GM18498 (cell line): ENCODE results near the gene ATP13A3.

Experiments
- ATAC-seq: cut with Tn5 transposase; IDR thresholded peaks from one replicate; pipeline ENCODE4 v1.9.1; 2021; ENCODE audit warnings: mild to moderate bottlenecking, moderate library complexity; ENCODE audit not compliant: unreplicated experiment

Gene ATP13A3

DNA sequence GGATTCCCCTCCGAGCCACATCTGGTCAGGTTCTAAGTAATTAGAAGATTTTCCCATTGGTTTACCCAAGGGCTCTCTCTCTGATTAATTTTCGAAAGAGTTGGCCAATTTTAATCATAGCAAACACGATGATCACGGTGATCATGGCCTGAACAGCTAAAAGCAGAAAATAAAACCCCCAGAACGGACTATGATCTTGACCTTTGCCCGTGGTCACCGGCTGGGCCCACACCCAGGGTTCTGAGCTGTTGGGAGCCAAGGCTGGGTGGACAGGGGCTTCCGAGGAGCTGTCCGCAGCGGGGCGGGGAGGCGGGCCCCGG is 90.3 kb downstream of the ATP13A3 start:
- no peak for ATAC-seq

GRCh38 chr3:194395778-194396538 is 90.8 kb downstream of the ATP13A3 start:
- ATAC-seq = no peak

- ATAC-seq = no peak
Observed at GRCh38 chr3:194395212-194395611, 91.6 kb downstream of the ATP13A3 start.

DNA sequence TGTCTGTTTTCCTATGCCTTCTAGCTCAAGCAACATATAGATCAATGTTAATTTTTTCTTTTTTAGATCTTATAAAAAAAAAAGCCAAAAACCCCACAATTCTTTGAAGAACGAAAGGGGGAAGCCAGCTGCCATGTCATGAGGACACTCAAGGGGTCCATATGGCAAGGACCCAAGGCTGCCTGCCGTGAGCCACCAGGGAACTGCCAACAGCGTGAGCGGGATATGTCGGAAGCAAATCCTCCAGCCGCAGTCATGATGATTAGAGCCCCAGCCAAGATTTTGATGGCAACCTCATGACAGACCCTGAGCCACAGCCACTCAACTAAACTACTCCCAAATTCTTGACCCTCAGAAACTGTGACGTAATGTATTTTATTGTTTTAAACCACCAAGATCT is 94.2 kb downstream of the ATP13A3 start:
- ATAC-seq = no peak

DNA sequence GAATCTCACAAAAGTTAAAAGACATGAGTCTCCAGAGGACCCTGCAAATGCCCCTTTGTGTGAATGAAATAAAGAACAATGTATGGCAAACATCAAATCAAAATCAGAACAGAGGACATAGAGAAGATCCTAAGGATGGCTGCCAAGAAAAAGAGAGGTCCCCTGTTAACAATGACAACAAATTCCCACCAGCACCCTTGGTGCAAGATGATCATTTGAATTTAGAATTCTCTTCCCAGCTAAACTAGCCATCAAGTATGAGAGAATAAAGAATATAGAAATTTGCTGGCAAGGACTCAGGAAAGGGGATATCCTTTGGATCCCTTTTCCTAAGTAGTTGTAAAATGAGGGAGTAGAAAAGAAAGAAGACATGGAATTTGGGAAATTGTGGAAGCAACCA is 96.0 kb downstream of the ATP13A3 start:
- no peak for ATAC-seq

GRCh38 chr3:194389269-194389668 is 97.5 kb downstream of the ATP13A3 start:
- no peak for ATAC-seq

GRCh38 chr3:194387926-194388418 is 98.8 kb downstream of the ATP13A3 start:
- ATAC-seq = no peak

- no peak for ATAC-seq
Observed at GRCh38 chr3:194387276-194387675, 99.5 kb downstream of the ATP13A3 start.

DNA sequence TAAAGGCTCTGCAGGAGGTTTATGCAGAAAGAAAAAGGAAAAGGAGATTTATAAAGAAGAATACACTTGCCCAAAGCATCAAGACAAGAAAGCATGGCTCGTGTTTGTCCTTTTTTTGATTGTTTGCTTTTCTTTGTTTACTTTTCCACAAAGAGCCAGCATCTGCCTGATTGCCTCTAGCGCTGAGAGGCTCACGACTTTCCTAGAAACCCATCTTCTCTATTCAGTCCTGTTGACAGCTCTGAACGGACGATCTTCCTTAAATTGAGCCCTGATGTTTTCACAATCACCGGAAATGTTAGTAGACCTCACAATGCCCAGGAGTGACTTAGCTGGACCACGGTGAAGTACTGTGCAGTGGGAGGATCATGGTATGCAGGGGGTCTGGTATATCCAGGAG is 100.2 kb downstream of the ATP13A3 start:
- no peak for ATAC-seq

- ATAC-seq = no peak
Observed at GRCh38 chr3:194386066-194386465, 100.7 kb downstream of the ATP13A3 start.

GRCh38 chr3:194384569-194385001 is 102.2 kb downstream of the ATP13A3 start:
- ATAC-seq = no peak

DNA sequence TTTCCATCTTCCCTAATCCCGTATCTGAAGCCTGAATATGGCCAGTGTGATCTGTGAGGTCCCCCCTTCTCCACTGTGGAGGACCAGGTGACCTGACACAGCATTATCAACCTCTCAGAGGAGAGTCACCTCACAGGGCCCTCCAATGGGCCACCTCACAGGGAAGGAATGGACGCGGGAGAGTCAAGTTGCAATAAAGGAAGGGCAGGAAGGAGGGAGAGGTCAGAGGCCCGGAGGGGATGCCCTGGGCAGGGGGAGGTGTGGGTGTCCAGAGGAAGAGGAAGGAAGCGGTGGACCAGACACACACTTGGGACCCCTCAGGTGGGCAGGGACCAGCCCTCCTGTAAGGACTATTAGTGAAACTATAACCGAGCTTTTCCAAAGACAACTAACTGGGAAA is 102.6 kb downstream of the ATP13A3 start:
- no peak for ATAC-seq

DNA sequence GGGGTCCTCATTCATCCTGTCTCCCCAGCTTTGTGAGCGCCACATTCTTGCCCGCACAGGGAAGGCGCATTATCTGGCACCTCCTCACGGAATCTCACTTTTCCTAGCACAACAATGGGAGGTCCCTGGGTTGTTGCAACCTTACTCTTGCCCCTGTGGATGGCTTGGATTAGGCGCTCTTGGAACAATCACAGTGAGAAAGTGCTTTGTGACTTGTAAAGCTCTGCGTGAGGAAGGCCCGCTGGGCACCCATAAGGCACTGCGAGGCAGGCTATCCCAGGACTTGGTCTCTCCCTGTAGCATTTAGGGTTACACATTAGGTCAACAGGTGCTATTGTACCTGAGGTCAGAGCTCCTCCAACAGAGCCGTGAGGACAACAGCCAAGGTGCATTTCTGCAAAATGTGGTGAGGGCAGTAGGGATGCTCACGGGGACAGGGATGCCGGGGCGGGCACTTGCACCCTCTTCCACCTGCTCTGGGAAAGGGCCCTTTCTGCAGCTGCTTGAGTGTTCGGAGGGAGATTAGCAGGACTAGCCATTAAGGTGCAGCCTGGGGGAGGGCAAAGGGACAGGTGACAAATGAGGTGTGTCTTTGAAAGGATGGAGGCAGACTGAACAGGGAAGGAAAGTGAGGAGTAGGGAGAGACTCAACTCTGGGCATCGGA is 103.4 kb downstream of the ATP13A3 start:
- ATAC-seq = no peak

- no peak for ATAC-seq
Observed at GRCh38 chr3:194382892-194383223, 103.9 kb downstream of the ATP13A3 start.

DNA sequence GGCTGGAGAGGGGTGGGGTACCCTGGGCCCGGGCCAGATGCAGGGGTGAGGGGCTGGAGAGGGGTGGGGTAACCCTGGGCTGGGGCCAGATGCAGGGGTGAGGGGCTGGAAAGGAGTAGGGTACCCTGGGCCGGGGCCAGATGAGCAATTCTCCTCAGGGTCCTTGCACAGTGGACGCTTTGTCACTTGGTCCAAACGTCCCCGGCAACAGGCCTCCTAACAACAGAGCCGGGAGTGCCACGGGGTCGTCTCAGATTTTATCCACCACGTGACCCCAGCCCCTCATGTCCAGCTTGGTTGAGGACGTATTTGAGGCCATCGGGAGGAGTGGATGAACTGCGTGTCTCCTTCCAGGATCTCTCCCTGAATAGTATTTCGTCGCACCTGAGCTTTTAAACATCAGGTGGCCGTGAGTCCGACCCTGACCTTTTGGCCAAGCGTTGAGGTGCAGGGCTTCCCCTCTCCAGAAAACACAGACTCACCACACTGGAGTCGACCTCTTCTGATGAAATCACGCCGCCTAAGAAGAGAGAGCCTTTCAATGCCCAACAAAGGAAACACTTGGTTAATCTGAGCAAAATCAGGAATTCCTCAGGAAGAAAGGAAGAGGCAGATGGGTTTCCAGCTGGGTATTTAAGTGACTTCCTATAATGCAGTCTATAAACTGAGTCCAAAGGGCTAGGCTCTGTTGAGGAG is 104.5 kb downstream of the ATP13A3 start:
- ATAC-seq = no peak

DNA sequence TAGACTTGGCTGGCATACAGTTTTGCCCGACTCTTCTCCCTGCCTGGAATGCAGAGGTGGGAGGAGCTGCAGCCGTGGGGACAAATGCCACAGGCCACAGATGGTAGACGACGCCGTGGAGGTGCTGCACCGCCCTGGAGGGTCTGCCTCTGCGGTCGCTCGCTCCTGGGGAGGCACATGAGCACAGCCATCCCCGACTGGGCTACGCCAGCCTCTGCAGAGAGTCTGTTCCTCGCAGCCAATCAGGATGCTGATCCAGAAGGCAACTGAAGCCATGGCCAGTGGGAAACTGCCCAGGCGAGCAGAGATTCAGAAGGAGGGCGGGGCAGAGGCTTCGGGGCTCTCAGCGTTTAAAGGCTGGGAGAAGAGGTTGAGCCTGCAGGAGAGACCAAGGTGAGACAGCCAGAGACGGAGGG is 105.3 kb downstream of the ATP13A3 start:
- ATAC-seq = no peak

GRCh38 chr3:194380326-194380725 is 106.5 kb downstream of the ATP13A3 start:
- ATAC-seq = no peak

GRCh38 chr3:194379651-194380050 is 107.2 kb downstream of the ATP13A3 start:
- ATAC-seq = no peak

GRCh38 chr3:194379231-194379630 is 107.6 kb downstream of the ATP13A3 start:
- no peak for ATAC-seq

DNA sequence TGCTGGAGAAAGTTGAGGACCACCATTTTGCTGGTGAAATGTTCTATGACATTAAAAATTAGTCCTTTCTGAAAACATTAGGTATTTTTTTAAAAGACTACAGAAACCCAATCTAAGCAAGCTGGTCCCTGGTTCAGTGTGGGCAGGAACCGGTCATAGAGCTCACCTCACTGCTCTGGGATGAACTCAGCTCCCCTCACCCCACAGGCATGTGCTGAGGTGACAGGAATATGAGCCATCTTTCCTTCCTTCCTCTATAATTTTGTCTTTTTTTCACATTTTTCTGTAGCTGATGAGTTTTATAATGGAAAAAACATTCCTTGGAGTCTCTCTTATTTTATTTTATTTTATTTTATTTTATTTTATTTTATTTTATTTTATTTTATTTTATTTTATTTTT is 109.1 kb downstream of the ATP13A3 start:
- ATAC-seq = no peak

DNA sequence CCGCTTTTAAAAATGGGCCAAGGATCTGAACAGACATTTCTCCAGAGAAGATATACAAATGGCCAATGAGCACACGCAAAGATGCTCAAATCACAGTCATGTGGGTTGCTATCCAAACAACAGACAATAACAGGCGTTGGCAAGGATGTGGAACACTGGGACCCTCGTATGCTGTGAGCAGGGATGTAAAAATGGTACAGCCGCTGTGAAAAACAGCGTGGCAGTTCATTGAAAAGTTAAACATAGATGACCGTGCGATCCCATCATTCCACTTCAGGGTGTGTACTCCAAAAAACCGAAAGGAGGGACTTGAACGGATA is 110.6 kb downstream of the ATP13A3 start:
- no peak for ATAC-seq
